ENCODE data around the gene NRN1.
A peak's percentile ranks its signal among the peaks of the same experiment; 100 is the strongest.

Gene NRN1

GRCh38 chr6:6002005-6002847, 4.5 kb downstream of the NRN1 start:
- no peak overlapping the region for H3K27ac ChIP-seq (ENCODE audit: low read depth, low read length, severe bottlenecking)
- 1% methylated on average over 23 to 36 of the region's 57 CpGs for WGBS, 2 experiments (ENCODE audit: insufficient coverage in 2 of 2)
- peak overlapping the region; percentile 14 for H3K4me3 ChIP-seq (ENCODE audit: extremely low read depth, insufficient read depth, low read length, poor library complexity, severe bottlenecking)
- H3K9me3 ChIP-seq (ENCODE audit: control insufficient read depth, low read length), result peaks cover 5% of the 10 kb centered on the region
- H3K4me1 ChIP-seq (ENCODE audit: control insufficient read depth, insufficient read depth, low read length, poor library complexity, severe bottlenecking), result peaks cover 34% of the 10 kb centered on the region
- no peaks in the 10 kb centered on the region for H3K36me3 ChIP-seq (ENCODE audit: control insufficient read depth, insufficient read depth, low read length)

GRCh38 chr6:6001443-6001842, 5.3 kb downstream of the NRN1 start:
- no peak overlapping the region for H3K4me3 ChIP-seq (ENCODE audit: extremely low read depth, insufficient read depth, low read length, poor library complexity, severe bottlenecking)
- WGBS, 2 experiments (ENCODE audit: insufficient coverage in 2 of 2), result 5 to 9% methylated on average over 5 to 8 of the region's 10 CpGs
- peaks cover 5% of the 10 kb centered on the region for H3K9me3 ChIP-seq (ENCODE audit: control insufficient read depth, low read length)
- peaks cover 26% of the 10 kb centered on the region for H3K4me1 ChIP-seq (ENCODE audit: control insufficient read depth, insufficient read depth, low read length, poor library complexity, severe bottlenecking)
- no peak overlapping the region for H3K27ac ChIP-seq (ENCODE audit: low read depth, low read length, severe bottlenecking)
- H3K36me3 ChIP-seq (ENCODE audit: control insufficient read depth, insufficient read depth, low read length), result no peaks in the 10 kb centered on the region

GRCh38 chr6:5999688-6000608, 6.8 kb downstream of the NRN1 start:
- 6 to 9% methylated on average over 29 to 34 of the region's 34 CpGs for WGBS, 2 experiments (ENCODE audit: insufficient coverage in 2 of 2)
- Histone ChIP-seq H3K27ac (ENCODE audit: low read depth, low read length, severe bottlenecking) (no peak overlapping the region), H3K4me1 (ENCODE audit: control insufficient read depth, insufficient read depth, low read length, poor library complexity, severe bottlenecking) (peaks cover 15% of the 10 kb centered on the region), H3K9me3 (ENCODE audit: control insufficient read depth, low read length) (peaks cover 5% of the 10 kb centered on the region), H3K4me3 (ENCODE audit: extremely low read depth, insufficient read depth, low read length, poor library complexity, severe bottlenecking) (no peak overlapping the region), H3K36me3 (ENCODE audit: control insufficient read depth, insufficient read depth, low read length) (no peaks in the 10 kb centered on the region)

GRCh38 chr6:5998711-5999687, 7.7 kb downstream of the NRN1 start:
- H3K9me3 ChIP-seq (ENCODE audit: control insufficient read depth, low read length), result peaks cover 5% of the 10 kb centered on the region
- peaks cover 19% of the 10 kb centered on the region for H3K4me1 ChIP-seq (ENCODE audit: control insufficient read depth, insufficient read depth, low read length, poor library complexity, severe bottlenecking)
- H3K36me3 ChIP-seq (ENCODE audit: control insufficient read depth, insufficient read depth, low read length), result no peaks in the 10 kb centered on the region
- H3K4me3 ChIP-seq (ENCODE audit: extremely low read depth, insufficient read depth, low read length, poor library complexity, severe bottlenecking), result no peak overlapping the region
- H3K27ac ChIP-seq (ENCODE audit: low read depth, low read length, severe bottlenecking), result no peak overlapping the region
- WGBS, 2 experiments (ENCODE audit: insufficient coverage in 2 of 2), result 0% methylated on average over 38 of the region's 60 CpGs

- Histone ChIP-seq H3K27ac (ENCODE audit: low read depth, low read length, severe bottlenecking) (no peak overlapping the region), H3K36me3 (ENCODE audit: control insufficient read depth, insufficient read depth, low read length) (no peaks in the 10 kb centered on the region), H3K9me3 (ENCODE audit: control insufficient read depth, low read length) (peaks cover 5% of the 10 kb centered on the region), H3K4me3 (ENCODE audit: extremely low read depth, insufficient read depth, low read length, poor library complexity, severe bottlenecking) (no peak overlapping the region), H3K4me1 (ENCODE audit: control insufficient read depth, insufficient read depth, low read length, poor library complexity, severe bottlenecking) (peaks cover 15% of the 10 kb centered on the region)
- WGBS, 2 experiments (ENCODE audit: insufficient coverage in 2 of 2), result no CpG with 5 or more reads among the region's 9 CpGs
Observed at GRCh38 chr6:5998236-5998635, 8.5 kb downstream of the NRN1 start.

- Histone ChIP-seq H3K36me3 (ENCODE audit: control insufficient read depth, insufficient read depth, low read length) (no peaks in the 10 kb centered on the region), H3K9me3 (ENCODE audit: control insufficient read depth, low read length) (peaks cover 5% of the 10 kb centered on the region), H3K27ac (ENCODE audit: low read depth, low read length, severe bottlenecking) (no peak overlapping the region), H3K4me3 (ENCODE audit: extremely low read depth, insufficient read depth, low read length, poor library complexity, severe bottlenecking) (peak overlapping the region; percentile 49), H3K4me1 (ENCODE audit: control insufficient read depth, insufficient read depth, low read length, poor library complexity, severe bottlenecking) (peaks cover 12% of the 10 kb centered on the region)
- 0 to 3% methylated on average over 11 to 14 of the region's 22 CpGs for WGBS, 2 experiments (ENCODE audit: insufficient coverage in 2 of 2)
Observed at GRCh38 chr6:5997420-5997987, 9.2 kb downstream of the NRN1 start.

- peak overlapping the region; percentile 49 for H3K4me3 ChIP-seq (ENCODE audit: extremely low read depth, insufficient read depth, low read length, poor library complexity, severe bottlenecking)
Observed at GRCh38 chr6:5996714-5997419, 9.9 kb downstream of the NRN1 start.

GRCh38 chr6:5995949-5996713, 10.6 kb downstream of the NRN1 start:
- no peak overlapping the region for H3K27ac ChIP-seq (ENCODE audit: low read depth, low read length, severe bottlenecking)
- WGBS, 2 experiments (ENCODE audit: insufficient coverage in 2 of 2), result 3 to 7% methylated on average over 18 to 20 of the region's 41 CpGs
- peak overlapping the region; percentile 49 for H3K4me3 ChIP-seq (ENCODE audit: extremely low read depth, insufficient read depth, low read length, poor library complexity, severe bottlenecking)
- no peaks in the 10 kb centered on the region for H3K36me3 ChIP-seq (ENCODE audit: control insufficient read depth, insufficient read depth, low read length)
- H3K9me3 ChIP-seq (ENCODE audit: control insufficient read depth, low read length), result peaks cover 5% of the 10 kb centered on the region
- peaks cover 12% of the 10 kb centered on the region for H3K4me1 ChIP-seq (ENCODE audit: control insufficient read depth, insufficient read depth, low read length, poor library complexity, severe bottlenecking)

More at GRCh38 chr6:5996714-5997419, 9.9 kb downstream of the NRN1 start:
- Histone ChIP-seq H3K27ac (ENCODE audit: low read depth, low read length, severe bottlenecking) (no peak overlapping the region), H3K4me1 (ENCODE audit: control insufficient read depth, insufficient read depth, low read length, poor library complexity, severe bottlenecking) (peaks cover 12% of the 10 kb centered on the region), H3K9me3 (ENCODE audit: control insufficient read depth, low read length) (peaks cover 5% of the 10 kb centered on the region), H3K36me3 (ENCODE audit: control insufficient read depth, insufficient read depth, low read length) (no peaks in the 10 kb centered on the region)
- 0% methylated on average over 12 to 40 of the region's 48 CpGs for WGBS, 2 experiments (ENCODE audit: insufficient coverage in 2 of 2)

- no peaks in the 10 kb centered on the region for H3K36me3 ChIP-seq (ENCODE audit: control insufficient read depth, insufficient read depth, low read length)
- peaks cover 12% of the 10 kb centered on the region for H3K4me1 ChIP-seq (ENCODE audit: control insufficient read depth, insufficient read depth, low read length, poor library complexity, severe bottlenecking)
- H3K9me3 ChIP-seq (ENCODE audit: control insufficient read depth, low read length), result peaks cover 5% of the 10 kb centered on the region
- no peak overlapping the region for H3K27ac ChIP-seq (ENCODE audit: low read depth, low read length, severe bottlenecking)
- no peak overlapping the region for H3K4me3 ChIP-seq (ENCODE audit: extremely low read depth, insufficient read depth, low read length, poor library complexity, severe bottlenecking)
- WGBS, 2 experiments (ENCODE audit: insufficient coverage in 2 of 2), result 0% methylated on average over 1 of the region's 10 CpGs; no CpG with 5 or more reads in 1 of the 2 experiments
Observed at GRCh38 chr6:5995658-5995948, 11.1 kb downstream of the NRN1 start.

Data from mesodermal cell (in vitro differentiated cells).